ENCODE results near the gene EVL.
"Not testable (repeated sequence)": the region's sequence is repeated elsewhere in the genome, so short reads cannot be mapped to it uniquely, and the experiment has no call there.

EVL gene

GRCh38 chr14:100065111-100065871 lies at the start of gene EVL:
TSS of gene EVL (plus strand) at chr14:100065422. CDS start at chr14:100065501, 79 bp downstream.
- DNase-seq (ENCODE audit: low read depth) = no peak

- DNase-seq (ENCODE audit: low read depth) = no peak
Observed at GRCh38 chr14:100017553-100017952, 47.7 kb upstream of the EVL start.

- DNase-seq (ENCODE audit: low read depth) = no peak
Observed at GRCh38 chr14:100018054-100018453, 47.2 kb upstream of the EVL start.

- no peak for DNase-seq (ENCODE audit: low read depth)
Observed at GRCh38 chr14:100018482-100018881, 46.7 kb upstream of the EVL start.

- DNase-seq (ENCODE audit: low read depth) = no peak
Observed at GRCh38 chr14:100019156-100019744, 46.0 kb upstream of the EVL start.

GRCh38 chr14:100020629-100021028 lies 44.6 kb upstream of the EVL start:
- DNase-seq (ENCODE audit: low read depth) = no peak

GRCh38 chr14:100022772-100023451 lies 42.3 kb upstream of the EVL start:
- peak; percentile 76 for DNase-seq (ENCODE audit: low read depth)

- DNase-seq (ENCODE audit: low read depth) = no peak
Observed at GRCh38 chr14:100025111-100025510, 40.1 kb upstream of the EVL start.

- DNase-seq (ENCODE audit: low read depth) = no peak
Observed at GRCh38 chr14:100027771-100028490, 37.3 kb upstream of the EVL start.

- no peak for DNase-seq (ENCODE audit: low read depth)
Observed at GRCh38 chr14:100028990-100029677, 36.1 kb upstream of the EVL start.

- DNase-seq (ENCODE audit: low read depth) = not testable (repeated sequence)
Observed at GRCh38 chr14:100030006-100030405, 35.2 kb upstream of the EVL start.

GRCh38 chr14:100030452-100031153 lies 34.6 kb upstream of the EVL start:
- peak; percentile 79 for DNase-seq (ENCODE audit: low read depth)

GRCh38 chr14:100031506-100032281 lies 33.5 kb upstream of the EVL start:
- peak; percentile 98 for DNase-seq (ENCODE audit: low read depth)

GRCh38 chr14:100032738-100033137 lies 32.5 kb upstream of the EVL start:
- DNase-seq (ENCODE audit: low read depth) = no peak

- no peak for DNase-seq (ENCODE audit: low read depth)
Observed at GRCh38 chr14:100033347-100034075, 31.7 kb upstream of the EVL start.

- DNase-seq (ENCODE audit: low read depth) = no peak
Observed at GRCh38 chr14:100034468-100034867, 30.8 kb upstream of the EVL start.

GRCh38 chr14:100034961-100035500 lies 30.2 kb upstream of the EVL start:
- no peak for DNase-seq (ENCODE audit: low read depth)

GRCh38 chr14:100035700-100036099 lies 29.5 kb upstream of the EVL start:
- no peak for DNase-seq (ENCODE audit: low read depth)

GRCh38 chr14:100037353-100037752 lies 27.9 kb upstream of the EVL start:
- DNase-seq (ENCODE audit: low read depth) = no peak

All from stromal cell of bone marrow (primary cell).